Activated B cell treated with CpG ODN at 0.5 μM for 24 hours (primary cell): ENCODE data around the gene PRKAG2. TPM values are rescaled to one million over a fixed set of nuclear protein-coding genes. Genes with fewer than 3 reads are reported as not detected.

Experiments
- ATAC-seq: fragments of 200-7000 bp; cut with Tn5 transposase; one replicate; pipeline ENCODE4 v1.10.0; 2021; ENCODE audit warnings: low read depth, mild to moderate bottlenecking, moderate library complexity
- CTCF ChIA-PET: fragments of 350-600 bp; sonication (Branson Sonifier 250); formaldehyde crosslinking; loops from one replicate; lab custom pipeline; 2021; ENCODE audit warnings: antibody characterized with exemption; lab: Charles Lee
- POLR2A ChIA-PET: fragments of 350-600 bp; sonication (Branson Sonifier 250); formaldehyde crosslinking; loops from one replicate; lab custom pipeline; 2021; ENCODE audit warnings: antibody characterized with exemption; lab: Charles Lee
- DNase-seq: peaks from one replicate; pipeline ENCODE4 v3.0.0; 2022
- H3K27ac Mint-ChIP-seq: one replicate; pipeline ENCODE4 v1.8.0; 2020; ENCODE audit warnings: mixed read lengths
- H3K27me3 Mint-ChIP-seq: one replicate; pipeline ENCODE4 v1.8.0; 2021; ENCODE audit warnings: mixed read lengths
- H3K36me3 Mint-ChIP-seq: one replicate; pipeline ENCODE4 v1.8.0; 2021; ENCODE audit warnings: low read depth, mixed read lengths
- H3K4me1 Mint-ChIP-seq: one replicate; pipeline ENCODE4 v1.8.0; 2021; ENCODE audit warnings: mixed read lengths
- H3K4me3 Mint-ChIP-seq: one replicate; pipeline ENCODE4 v1.8.0; 2020; ENCODE audit warnings: mild to moderate bottlenecking, mixed read lengths
- H3K9me3 Mint-ChIP-seq: one replicate; pipeline ENCODE4 v1.8.0; 2020; ENCODE audit warnings: mixed read lengths
- CTCF ChIP-seq: fragments of 200-600 bp; IDR thresholded peaks from one replicate; pipeline ENCODE4 v1.8.0; 2022; ENCODE audit warnings: antibody characterized with exemption, mild to moderate bottlenecking
- intact Hi-C: fragments of 100-400 bp; cut with micrococcal nuclease; formaldehyde crosslinking; loops from one replicate; pipeline ENCODE4 v1.15.1; 2024
- total RNA-seq: library from RNA; stranded (reverse); gene quantifications from 2 replicates; pipeline ENCODE4 v1.2.3, GENCODE V29; 2022

Gene PRKAG2
- total RNA-seq, 1 donor from 2014 or later, result 19.7 TPM

GRCh38 chr7:151690606-151691005 lies 186.3 kb downstream of the PRKAG2 start:
- ChIA-PET CTCF (no interaction called here), POLR2A (no interaction called here)
- no peak for ATAC-seq

DNA sequence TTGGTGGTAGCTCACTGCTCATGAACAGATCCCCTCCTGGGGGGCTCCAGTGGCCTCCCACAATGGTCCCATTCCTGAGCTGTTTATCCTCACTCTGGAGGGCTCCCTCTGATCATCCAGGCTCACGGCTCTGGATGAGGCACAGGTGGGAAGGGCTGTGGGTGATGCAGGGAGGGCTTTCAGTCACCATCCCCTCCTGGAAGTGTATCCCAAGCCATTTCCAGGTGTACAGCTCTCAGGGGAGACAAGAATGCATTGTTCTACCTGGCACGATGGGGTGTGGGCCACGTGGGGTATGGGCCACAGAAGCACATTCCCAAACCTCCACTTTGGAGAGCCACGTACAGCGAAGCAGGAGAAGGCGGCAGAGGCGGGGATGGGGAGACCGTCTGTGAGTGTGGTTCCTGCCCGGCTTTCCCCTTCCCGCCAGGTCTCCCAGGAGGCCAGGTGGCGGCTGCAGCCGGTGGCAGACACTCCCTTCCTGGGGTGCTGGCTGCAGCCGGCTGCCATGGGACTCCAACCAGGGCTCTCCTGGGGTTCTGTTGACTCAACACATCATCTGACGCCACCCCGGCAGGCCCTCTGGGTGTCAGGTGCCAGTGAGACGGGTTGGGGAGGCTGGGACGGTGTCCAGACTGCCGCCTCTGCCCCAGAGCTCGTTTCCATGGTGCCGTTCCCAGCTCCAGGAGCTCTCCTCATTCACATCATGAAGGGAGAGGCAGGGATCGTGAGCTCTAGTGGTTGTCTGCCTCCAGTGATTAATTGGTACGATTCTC lies 187.5 kb downstream of the PRKAG2 start:
- H3K27ac Mint-ChIP-seq, result no peak overlapping the region
- intact Hi-C loops, result loop anchor here (5.0 kb wide), 1 partner anchor 48 kb away; no protein-coding TSS in a partner anchor
- peaks cover 17% of the 10 kb centered on the region for H3K36me3 Mint-ChIP-seq
- ATAC-seq (no peak), DNase-seq (no peak)
- H3K4me3 Mint-ChIP-seq, result no peak overlapping the region
- no peaks in the 10 kb centered on the region for H3K27me3 Mint-ChIP-seq
- ChIA-PET POLR2A (no interaction called here), CTCF (no interaction called here)
- no peak for TF ChIP-seq CTCF
- no peaks in the 10 kb centered on the region for H3K9me3 Mint-ChIP-seq
- H3K4me1 Mint-ChIP-seq, result no peaks in the 10 kb centered on the region

More at GRCh38 chr7:151690606-151691005, 186.3 kb downstream of the PRKAG2 start:
- no peaks in the 10 kb centered on the region for H3K9me3 Mint-ChIP-seq
- H3K4me3 Mint-ChIP-seq, result no peak overlapping the region
- no peak for TF ChIP-seq CTCF
- H3K27ac Mint-ChIP-seq, result no peak overlapping the region
- DNase-seq, result no peak
- H3K4me1 Mint-ChIP-seq, result no peaks in the 10 kb centered on the region
- intact Hi-C loops, result no loop called here
- peaks cover 17% of the 10 kb centered on the region for H3K36me3 Mint-ChIP-seq
- no peaks in the 10 kb centered on the region for H3K27me3 Mint-ChIP-seq

DNA sequence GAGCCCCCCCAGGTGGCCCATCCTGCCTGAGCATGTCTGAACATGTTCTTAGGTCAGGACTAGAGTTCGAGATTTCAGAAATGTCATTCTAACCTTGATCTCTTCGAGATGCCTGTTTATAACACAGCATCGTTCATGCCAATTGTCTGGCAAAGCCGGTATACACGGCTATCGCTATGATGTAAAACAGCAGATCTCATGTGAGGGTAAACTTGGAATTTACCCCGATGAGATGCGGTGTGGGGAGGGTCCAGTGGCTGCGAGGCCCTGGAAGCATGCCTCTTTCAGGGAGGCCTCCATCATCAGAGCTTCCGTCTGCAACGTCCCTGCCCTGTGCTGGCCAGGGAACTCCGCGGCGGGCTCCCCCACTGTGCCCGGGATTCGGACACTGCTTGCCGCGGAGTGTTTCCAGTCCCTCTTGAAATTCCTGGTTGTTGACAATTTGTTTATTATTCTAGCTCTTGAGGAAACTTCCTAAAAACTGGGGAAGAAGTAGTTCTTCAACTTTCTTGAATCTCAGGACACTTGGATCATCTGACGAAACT lies 188.6 kb downstream of the PRKAG2 start:
- no peak for TF ChIP-seq CTCF
- no peaks in the 10 kb centered on the region for H3K27me3 Mint-ChIP-seq
- no peak overlapping the region for H3K4me3 Mint-ChIP-seq
- H3K36me3 Mint-ChIP-seq, result peaks cover 17% of the 10 kb centered on the region
- intact Hi-C loops, result loop anchor here (5.0 kb wide), 1 partner anchor 49 kb away; no protein-coding TSS in a partner anchor
- ATAC-seq (no peak), DNase-seq (no peak)
- H3K4me1 Mint-ChIP-seq, result no peaks in the 10 kb centered on the region
- no peak overlapping the region for H3K27ac Mint-ChIP-seq
- ChIA-PET CTCF (no interaction called here), POLR2A (no interaction called here)
- no peaks in the 10 kb centered on the region for H3K9me3 Mint-ChIP-seq

DNA sequence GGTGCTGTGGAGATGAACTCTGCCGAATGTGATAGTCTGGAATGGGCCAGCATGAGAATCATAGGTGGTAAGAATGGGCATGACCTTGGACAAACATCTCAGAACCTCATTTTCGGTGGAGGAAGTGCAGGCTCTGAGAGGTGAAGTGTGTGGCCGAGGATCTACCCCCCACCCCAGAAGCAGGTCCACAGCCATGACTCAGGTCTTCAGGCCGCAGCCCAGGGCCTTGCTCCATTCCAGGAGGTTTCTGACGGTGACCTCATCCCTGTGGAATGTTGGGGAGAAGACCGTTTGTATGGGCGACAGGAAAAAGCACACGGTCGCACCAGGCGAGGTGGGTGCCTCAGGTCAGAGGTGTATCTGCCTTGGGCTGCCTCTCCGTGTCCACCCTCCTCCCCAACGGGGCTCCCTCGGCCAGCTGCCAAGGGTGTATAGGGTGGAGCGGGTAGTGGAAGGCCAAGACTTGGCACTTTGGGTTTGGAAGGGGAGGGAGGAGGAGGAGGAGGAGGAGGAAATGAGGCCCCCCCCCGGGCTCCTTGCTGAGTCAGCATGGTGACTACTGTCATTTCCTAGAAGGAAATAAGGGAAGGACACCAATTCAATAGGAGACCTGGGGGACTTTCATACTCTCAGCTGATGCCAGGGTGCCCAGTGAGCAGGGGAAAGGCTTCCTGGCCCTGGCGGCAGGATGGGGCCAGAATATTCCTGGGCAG lies 189.2 kb downstream of the PRKAG2 start:
- ChIA-PET POLR2A (no interaction called here), CTCF (no interaction called here)
- TF ChIP-seq CTCF, result no peak
- Mint-ChIP-seq H3K4me3 (no peak overlapping the region), H3K36me3 (peaks cover 17% of the 10 kb centered on the region), H3K9me3 (no peaks in the 10 kb centered on the region), H3K27ac (no peak overlapping the region), H3K27me3 (no peaks in the 10 kb centered on the region), H3K4me1 (no peaks in the 10 kb centered on the region)
- ATAC-seq (no peak), DNase-seq (no peak)
- intact Hi-C loops, result loop anchor here (5.0 kb wide), 1 partner anchor 50 kb away; no protein-coding TSS in a partner anchor

DNA sequence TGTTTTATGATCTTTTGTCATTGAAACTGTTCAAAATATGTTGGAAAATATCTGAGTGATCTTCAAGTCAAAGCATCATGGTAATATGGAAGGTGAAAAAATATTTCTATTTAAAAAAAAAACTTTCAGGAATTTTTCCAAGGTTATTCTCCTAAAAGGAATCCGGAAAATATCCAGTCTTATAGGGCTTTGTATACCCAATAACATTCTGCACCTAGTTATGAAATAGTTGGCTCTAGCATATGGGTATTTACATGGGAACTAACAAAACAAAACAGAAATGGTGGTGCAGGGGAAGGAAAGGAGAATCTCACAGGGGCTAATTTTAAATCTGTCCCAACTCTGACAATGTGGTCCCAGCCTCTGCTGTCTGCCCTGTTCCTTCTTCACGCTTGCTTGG lies 190.1 kb downstream of the PRKAG2 start:
- intact Hi-C loops, result loop anchor here (5.0 kb wide), 1 partner anchor 50 kb away; no protein-coding TSS in a partner anchor
- no peaks in the 10 kb centered on the region for H3K27me3 Mint-ChIP-seq
- ChIA-PET POLR2A (no interaction called here), CTCF (no interaction called here)
- TF ChIP-seq CTCF, result no peak
- no peak overlapping the region for H3K27ac Mint-ChIP-seq
- H3K4me1 Mint-ChIP-seq, result no peaks in the 10 kb centered on the region
- DNase-seq (no peak), ATAC-seq (no peak)
- H3K4me3 Mint-ChIP-seq, result no peak overlapping the region
- no peaks in the 10 kb centered on the region for H3K9me3 Mint-ChIP-seq
- H3K36me3 Mint-ChIP-seq, result peaks cover 17% of the 10 kb centered on the region
